HG03460 (cell line): ENCODE data around the gene SP3.
"Not testable (repeated sequence)": the region's sequence is repeated elsewhere in the genome, so short reads cannot be mapped to it uniquely, and the experiment has no call there.

Experiments
- ATAC-seq: cut with Tn5 transposase; IDR thresholded peaks from one replicate; pipeline ENCODE4 v1.9.1; 2021; ENCODE audit not compliant: unreplicated experiment

The SP3 gene

GRCh38 chr2:173896755-173897154 lies 68.4 kb downstream of the SP3 start:
- ATAC-seq = no peak

- ATAC-seq = no peak
Measured at GRCh38 chr2:173892341-173892740, 72.8 kb downstream of the SP3 start.

GRCh38 chr2:173891315-173892037 lies 73.7 kb downstream of the SP3 start:
- ATAC-seq = no peak

DNA sequence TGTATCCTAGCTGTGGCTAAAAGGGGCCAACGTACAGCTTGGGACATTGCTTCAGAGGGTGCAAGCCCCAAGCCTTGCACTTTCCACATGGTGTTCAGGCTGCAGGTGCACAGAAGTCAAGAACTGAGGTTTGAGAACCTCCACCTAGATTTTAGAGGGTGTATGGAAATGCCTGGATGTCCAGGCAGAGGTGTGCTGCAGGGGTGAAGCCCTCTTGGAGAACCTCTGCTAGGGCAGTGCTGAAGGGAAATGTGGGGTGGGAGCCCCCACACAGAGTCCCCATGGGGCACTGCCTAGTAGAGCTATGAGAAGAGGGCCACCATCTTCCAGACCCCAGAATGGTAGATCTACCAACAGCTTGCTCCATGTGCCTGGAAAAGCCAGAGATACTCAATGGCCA lies 75.7 kb downstream of the SP3 start:
- not testable (repeated sequence) for ATAC-seq

DNA sequence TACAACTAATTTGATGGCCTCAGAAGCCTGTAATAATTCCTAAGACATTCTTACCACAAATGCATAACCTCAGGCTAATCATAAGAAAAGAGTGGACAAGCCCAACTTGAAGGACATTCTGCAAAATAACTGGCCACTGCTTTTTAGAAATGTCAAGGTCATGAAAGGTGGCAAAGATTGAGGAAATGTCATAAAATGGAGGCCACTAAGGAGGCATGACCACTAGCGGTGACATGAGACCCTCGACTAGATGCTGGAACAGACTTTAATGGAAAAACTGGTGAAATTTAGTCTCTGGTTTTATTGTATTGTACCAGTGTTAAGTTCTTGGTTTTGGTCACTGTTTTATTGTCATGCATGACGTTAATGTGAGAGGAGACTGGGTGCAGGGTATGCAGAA lies 78.6 kb downstream of the SP3 start:
- ATAC-seq = no peak

GRCh38 chr2:173884025-173884802 lies 81.0 kb downstream of the SP3 start:
- ATAC-seq = no peak

- ATAC-seq = no peak
Measured at GRCh38 chr2:173881886-173882285, 83.3 kb downstream of the SP3 start.

GRCh38 chr2:173881461-173881860 lies 83.7 kb downstream of the SP3 start:
- ATAC-seq = no peak

DNA sequence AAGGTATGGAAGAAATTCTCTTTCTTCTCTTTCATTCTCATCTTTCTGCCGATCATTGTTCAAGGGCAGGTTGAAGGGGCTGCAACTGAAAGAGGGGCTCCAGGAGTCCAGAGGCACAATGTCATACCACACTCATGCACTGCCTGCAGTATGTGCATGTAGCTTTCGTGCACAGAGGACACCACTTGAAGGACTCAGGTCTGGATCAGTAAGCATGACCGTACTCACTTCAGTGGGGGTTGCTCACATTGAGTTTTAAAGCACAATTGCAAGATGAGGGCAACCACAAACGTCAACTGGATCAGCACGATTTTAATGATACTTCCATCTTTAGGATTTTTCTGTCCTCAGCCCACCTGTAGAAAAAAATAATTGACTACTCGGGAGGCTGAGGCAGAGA lies 84.6 kb downstream of the SP3 start:
- no peak for ATAC-seq

GRCh38 chr2:173876833-173877413 lies 88.2 kb downstream of the SP3 start:
- no peak for ATAC-seq

- ATAC-seq = peak; percentile 96
Measured at GRCh38 chr2:173874894-173875237, 90.3 kb downstream of the SP3 start.

DNA sequence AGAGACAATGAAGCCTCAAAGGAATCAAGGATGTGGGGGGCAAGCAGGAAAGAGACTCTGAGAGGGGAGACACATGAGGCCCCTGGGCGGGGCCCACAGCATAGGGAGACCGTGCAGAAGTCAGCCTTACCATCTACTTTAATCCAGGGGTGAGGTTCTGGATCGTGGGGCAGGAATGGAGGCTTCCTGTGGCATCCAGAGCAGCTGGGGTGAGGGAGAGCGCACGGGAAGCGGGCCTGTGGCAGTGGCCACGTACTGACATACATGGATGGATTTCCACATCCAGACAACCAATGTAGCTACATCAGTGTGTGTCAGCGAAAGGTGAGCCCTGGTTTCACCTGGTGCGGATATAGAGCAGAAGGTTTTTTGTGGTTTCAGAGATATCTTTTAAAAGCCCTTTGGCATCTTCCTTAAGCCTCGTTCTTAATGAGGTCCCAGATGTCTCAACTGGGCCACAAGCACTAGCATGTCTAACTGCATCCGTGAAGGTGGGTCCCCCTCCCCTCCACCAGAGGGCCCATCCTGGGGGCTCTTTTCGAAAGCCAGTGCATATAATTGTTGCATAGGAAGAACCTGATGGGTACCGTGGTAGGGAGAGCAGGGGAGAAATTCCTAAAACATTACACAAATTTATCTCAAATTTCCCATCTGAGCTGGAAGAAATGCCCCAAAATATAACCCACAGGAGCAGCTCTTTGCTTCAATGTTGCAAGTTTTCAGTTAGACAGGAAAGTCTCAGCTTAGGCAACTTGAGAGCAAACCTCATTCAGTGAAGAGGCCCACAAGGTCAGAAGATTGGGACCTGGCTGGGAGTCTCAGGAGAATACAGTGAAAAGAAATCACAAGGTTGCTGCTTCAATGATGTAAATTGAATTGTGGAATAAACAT lies 90.9 kb downstream of the SP3 start:
- peak; percentile 17 for ATAC-seq

GRCh38 chr2:173872714-173873113 lies 92.5 kb downstream of the SP3 start:
- no peak for ATAC-seq

DNA sequence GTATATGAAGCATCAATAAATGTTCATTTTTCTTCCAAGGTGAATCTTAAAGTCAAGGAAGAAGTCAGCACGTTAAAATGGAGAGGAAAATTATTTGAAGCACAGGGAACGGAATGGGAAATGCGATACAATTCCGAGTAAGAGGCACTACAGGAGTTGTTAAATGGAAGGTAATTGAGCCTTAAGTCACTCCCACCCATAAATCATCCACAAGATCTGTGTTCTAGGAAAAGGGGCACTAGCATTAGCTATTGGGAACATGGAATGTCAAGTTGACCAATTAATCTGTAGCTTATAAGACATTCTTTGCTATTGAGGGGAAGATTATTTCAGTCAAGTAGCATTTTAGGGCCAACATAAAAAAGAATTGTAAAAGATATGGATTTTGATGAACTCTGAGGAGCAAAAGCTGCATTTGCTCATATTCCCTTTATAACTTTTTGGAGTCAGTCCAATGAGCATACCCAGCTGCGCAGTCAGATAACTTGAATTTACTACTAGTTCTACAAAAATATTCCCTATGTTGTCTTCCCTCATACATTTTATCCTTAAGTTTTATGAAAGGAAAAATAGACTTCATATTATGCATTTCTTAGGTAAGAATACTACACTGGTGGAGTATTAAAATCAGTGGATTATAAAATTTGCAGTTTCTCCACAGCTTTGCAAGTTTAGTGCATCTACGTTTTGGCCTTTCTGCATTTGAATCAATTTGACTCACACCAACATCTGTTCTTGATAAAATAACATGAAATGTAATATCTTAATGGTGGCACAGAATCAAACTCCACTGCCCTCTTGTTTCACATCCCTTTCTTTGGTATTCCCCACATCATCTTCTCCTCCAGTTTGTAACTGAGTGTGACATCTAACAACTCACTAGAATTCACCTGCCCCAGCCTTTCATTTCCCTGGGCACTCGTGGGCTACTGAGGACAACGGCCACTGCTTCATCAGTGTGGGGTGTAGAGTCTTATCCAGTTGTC lies 95.6 kb downstream of the SP3 start:
- no peak for ATAC-seq

- no peak for ATAC-seq
Measured at GRCh38 chr2:173868406-173868805, 96.8 kb downstream of the SP3 start.

- no peak for ATAC-seq
Measured at GRCh38 chr2:173866874-173867618, 98.1 kb downstream of the SP3 start.

DNA sequence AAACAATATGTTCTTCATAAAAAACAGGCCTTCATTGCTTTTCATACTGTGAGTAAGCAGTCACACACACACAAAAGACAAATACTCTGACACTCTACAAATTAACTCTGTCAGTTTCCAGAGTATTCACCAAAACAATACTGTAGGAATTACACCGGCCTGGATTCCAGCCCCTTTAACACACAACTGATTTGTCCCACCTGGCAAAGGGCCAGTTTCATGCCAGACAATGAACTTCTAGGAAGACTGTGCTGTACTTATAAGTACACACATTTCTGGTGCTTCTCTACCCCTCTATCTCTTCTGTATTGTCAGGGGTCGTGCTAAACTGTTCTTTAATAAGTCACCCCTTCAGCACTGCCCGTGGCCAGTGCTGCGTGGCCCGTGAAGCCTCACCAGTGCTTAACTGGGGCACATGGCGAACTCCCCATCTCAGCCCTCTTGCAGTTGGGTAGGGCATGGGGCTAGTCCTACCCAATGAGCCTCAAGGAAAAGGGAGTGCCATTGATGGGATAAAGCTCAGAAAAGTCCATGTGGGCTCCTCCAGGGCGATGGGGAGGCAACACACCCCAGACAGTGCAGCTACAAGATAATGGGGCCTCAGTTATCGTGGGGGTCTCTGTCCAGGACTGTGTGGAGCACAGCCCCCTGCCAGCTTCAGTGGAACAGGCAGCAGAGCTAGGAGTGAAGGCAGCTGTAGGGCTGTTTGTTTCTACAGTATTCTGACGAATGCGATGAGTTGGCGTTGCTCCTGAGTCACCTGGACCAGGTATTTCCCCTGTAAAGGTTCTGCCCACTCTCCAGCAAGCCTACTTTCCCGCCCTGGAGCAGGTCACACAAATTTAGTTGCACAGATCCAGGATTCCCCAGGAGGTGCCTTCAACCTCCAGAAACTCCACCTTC lies 99.0 kb downstream of the SP3 start:
- ATAC-seq = no peak

- ATAC-seq = no peak
Measured at GRCh38 chr2:173862612-173863217, 102.5 kb downstream of the SP3 start.
